Measurements from ENCODE around the gene SLC9A2. TPM values are rescaled to one million over a fixed set of nuclear protein-coding genes. Genes with fewer than 3 reads are reported as not detected.

Gene SLC9A2
- polyA plus RNA-seq, 3 donors, result not detected

GRCh38 chr2:102703305-102703704 lies 84.0 kb downstream of the SLC9A2 start:
- Mint-ChIP-seq H3K4me3 (peak overlapping the region in 1 of 2 donors; percentile 31), H3K9me3 (peaks cover 0 to 4% (median 0%) of the 10 kb centered on the region in 7 donors), H3K4me1 (no peaks in the 10 kb centered on the region), H3K36me3 (no peaks in the 10 kb centered on the region), H3K27me3 (ENCODE audit: low read depth in 3 of 3) (peaks cover 5 to 13% (median 6%) of the 10 kb centered on the region in 3 donors), H3K27ac (no peak overlapping the region)
- WGBS (ENCODE audit: insufficient coverage), result no CpG with 5 or more reads among the region's 2 CpGs
- DNase-seq, result no peak
- Histone ChIP-seq H3K4me1 (ENCODE audit: control insufficient read depth in 1 of 2, insufficient read depth in 2 of 2, low read length in 2 of 2) (no peaks in the 10 kb centered on the region), H3K36me3 (replicated peaks in 1 of 2; ENCODE audit: control insufficient read depth in 1 of 2, insufficient read depth in 2 of 2, low read length in 2 of 2) (no peaks in the 10 kb centered on the region), H3K9ac (ENCODE audit: insufficient read depth, low read length, poor library complexity, severe bottlenecking) (no peak overlapping the region), H3K4me3 (replicated peaks in 1 of 3; ENCODE audit: low read depth in 2 of 3, low read length in 3 of 3) (no peak overlapping the region), H2AFZ (ENCODE audit: insufficient read depth, low read depth, low read length, poor library complexity, severe bottlenecking) (no peak overlapping the region), H3K4me2 (replicated peaks; ENCODE audit: extremely low read depth, low read length, poor library complexity, severe bottlenecking) (no peak overlapping the region), H3K79me2 (ENCODE audit: insufficient read depth, low read length) (no peaks in the 10 kb centered on the region), H3K9me3 (replicated peaks in 1 of 2; ENCODE audit: control insufficient read depth in 1 of 2, insufficient read depth in 1 of 2, low read length in 2 of 2) (no peaks in the 10 kb centered on the region), H4K20me1 (ENCODE audit: insufficient read depth, low read length) (no peaks in the 10 kb centered on the region), H3K27me3 (ENCODE audit: control insufficient read depth in 2 of 2, insufficient read depth in 2 of 2, low read length in 2 of 2) (no peaks in the 10 kb centered on the region), H3K27ac (ENCODE audit: low read depth in 1 of 2, low read length in 2 of 2) (no peak overlapping the region)
- intact Hi-C loops (cut with micrococcal nuclease), result no loop called here
- TF ChIP-seq, protein P1, sequence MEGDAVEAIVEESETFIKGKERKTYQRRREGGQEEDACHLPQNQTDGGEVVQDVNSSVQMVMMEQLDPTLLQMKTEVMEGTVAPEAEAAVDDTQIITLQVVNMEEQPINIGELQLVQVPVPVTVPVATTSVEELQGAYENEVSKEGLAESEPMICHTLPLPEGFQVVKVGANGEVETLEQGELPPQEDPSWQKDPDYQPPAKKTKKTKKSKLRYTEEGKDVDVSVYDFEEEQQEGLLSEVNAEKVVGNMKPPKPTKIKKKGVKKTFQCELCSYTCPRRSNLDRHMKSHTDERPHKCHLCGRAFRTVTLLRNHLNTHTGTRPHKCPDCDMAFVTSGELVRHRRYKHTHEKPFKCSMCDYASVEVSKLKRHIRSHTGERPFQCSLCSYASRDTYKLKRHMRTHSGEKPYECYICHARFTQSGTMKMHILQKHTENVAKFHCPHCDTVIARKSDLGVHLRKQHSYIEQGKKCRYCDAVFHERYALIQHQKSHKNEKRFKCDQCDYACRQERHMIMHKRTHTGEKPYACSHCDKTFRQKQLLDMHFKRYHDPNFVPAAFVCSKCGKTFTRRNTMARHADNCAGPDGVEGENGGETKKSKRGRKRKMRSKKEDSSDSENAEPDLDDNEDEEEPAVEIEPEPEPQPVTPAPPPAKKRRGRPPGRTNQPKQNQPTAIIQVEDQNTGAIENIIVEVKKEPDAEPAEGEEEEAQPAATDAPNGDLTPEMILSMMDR (IDR thresholded peaks at IDR 0.05), result no peak

- H3K9ac ChIP-seq (ENCODE audit: insufficient read depth, low read length, poor library complexity, severe bottlenecking), result no peak overlapping the region
- intact Hi-C loops (cut with micrococcal nuclease), result no loop called here
- Mint-ChIP-seq H3K9me3 (peaks cover 0 to 2% (median 0%) of the 10 kb centered on the region in 7 donors), H3K4me1 (no peaks in the 10 kb centered on the region), H3K27me3 (ENCODE audit: low read depth in 3 of 3) (peaks cover 5 to 13% (median 6%) of the 10 kb centered on the region in 3 donors), H3K36me3 (no peaks in the 10 kb centered on the region), H3K27ac (no peak overlapping the region), H3K4me3 (no peak overlapping the region)
- H2AFZ ChIP-seq (ENCODE audit: insufficient read depth, low read depth, low read length, poor library complexity, severe bottlenecking), result no peak overlapping the region
- no peaks in the 10 kb centered on the region for H4K20me1 ChIP-seq (ENCODE audit: insufficient read depth, low read length)
- H3K36me3 ChIP-seq (replicated peaks in 1 of 2; ENCODE audit: control insufficient read depth in 1 of 2, insufficient read depth in 2 of 2, low read length in 2 of 2), result no peaks in the 10 kb centered on the region
- no peak overlapping the region for H3K27ac ChIP-seq (ENCODE audit: low read depth in 1 of 2, low read length in 2 of 2)
- H3K27me3 ChIP-seq (ENCODE audit: control insufficient read depth in 2 of 2, insufficient read depth in 2 of 2, low read length in 2 of 2), result no peaks in the 10 kb centered on the region
- no peak overlapping the region for H3K4me3 ChIP-seq (replicated peaks in 1 of 3; ENCODE audit: low read depth in 2 of 3, low read length in 3 of 3)
- no peak for DNase-seq
- no peaks in the 10 kb centered on the region for H3K9me3 ChIP-seq (replicated peaks in 1 of 2; ENCODE audit: control insufficient read depth in 1 of 2, insufficient read depth in 1 of 2, low read length in 2 of 2)
- H3K79me2 ChIP-seq (ENCODE audit: insufficient read depth, low read length), result no peaks in the 10 kb centered on the region
- TF ChIP-seq, protein P1 (IDR thresholded peaks at IDR 0.05), result no peak
- no peaks in the 10 kb centered on the region for H3K4me1 ChIP-seq (ENCODE audit: control insufficient read depth in 1 of 2, insufficient read depth in 2 of 2, low read length in 2 of 2)
- H3K4me2 ChIP-seq (replicated peaks; ENCODE audit: extremely low read depth, low read length, poor library complexity, severe bottlenecking), result no peak overlapping the region
Measured at GRCh38 chr2:102703748-102704147, 84.4 kb downstream of the SLC9A2 start.
